GM19023 (cell line): ENCODE results near the gene OR2T2.
"Not testable (repeated sequence)": the region's sequence is repeated elsewhere in the genome, so short reads cannot be mapped to it uniquely, and the experiment has no call there.

ENCODE experiments used
- ATAC-seq: cut with Tn5 transposase; IDR thresholded peaks from one replicate; pipeline ENCODE4 v1.9.1; 2021; ENCODE audit warnings: mild to moderate bottlenecking, moderate library complexity; ENCODE audit not compliant: unreplicated experiment

Gene OR2T2

GRCh38 chr1:248445399-248445798 lies at the start of gene OR2T2:
Gene OR2T2 (plus strand): TSS chr1:248445637. CDS start chr1:248452798, 7,161 bp downstream.
- ATAC-seq = not testable (repeated sequence)

GRCh38 chr1:248402748-248403147 lies 42.7 kb upstream of the OR2T2 start, which contains the start of gene OR2T1:
Gene OR2T1 (plus strand): TSS chr1:248403048. CDS start chr1:248406148, 3,100 bp downstream.
- ATAC-seq = no peak

GRCh38 chr1:248404024-248404423 lies 41.4 kb upstream of the OR2T2 start:
- ATAC-seq = no peak

- no peak for ATAC-seq
Observed at GRCh38 chr1:248406721-248407692, 38.4 kb upstream of the OR2T2 start.

GRCh38 chr1:248416226-248416625 lies 29.2 kb upstream of the OR2T2 start:
- ATAC-seq = no peak

GRCh38 chr1:248417854-248418253 lies 27.6 kb upstream of the OR2T2 start:
- no peak for ATAC-seq

- ATAC-seq = no peak
Observed at GRCh38 chr1:248421384-248421783, 24.1 kb upstream of the OR2T2 start.

GRCh38 chr1:248427526-248428191 lies 17.8 kb upstream of the OR2T2 start:
- peak; percentile 74 for ATAC-seq

GRCh38 chr1:248428192-248428533 lies 17.3 kb upstream of the OR2T2 start:
- ATAC-seq = peak; percentile 95

- not testable (repeated sequence) for ATAC-seq
Observed at GRCh38 chr1:248431683-248432082, 13.8 kb upstream of the OR2T2 start.

- ATAC-seq = not testable (repeated sequence)
Observed at GRCh38 chr1:248432201-248432600, 13.2 kb upstream of the OR2T2 start.

- not testable (repeated sequence) for ATAC-seq
Observed at GRCh38 chr1:248433811-248434415, 11.5 kb upstream of the OR2T2 start.

GRCh38 chr1:248434913-248435312 lies 10.5 kb upstream of the OR2T2 start:
- ATAC-seq = not testable (repeated sequence)

- ATAC-seq = peak; percentile 51
Observed at GRCh38 chr1:248436303-248436702, 9.1 kb upstream of the OR2T2 start.

GRCh38 chr1:248438668-248439067 lies 6.8 kb upstream of the OR2T2 start:
- not testable (repeated sequence) for ATAC-seq

GRCh38 chr1:248439283-248439682 lies 6.2 kb upstream of the OR2T2 start:
- not testable (repeated sequence) for ATAC-seq

- not testable (repeated sequence) for ATAC-seq
Observed at GRCh38 chr1:248442500-248443277, 2.7 kb upstream of the OR2T2 start.

GRCh38 chr1:248444603-248445002 lies 834 bp upstream of the OR2T2 start:
- not testable (repeated sequence) for ATAC-seq

- peak; percentile 73 for ATAC-seq
Observed at GRCh38 chr1:248448409-248449074, 3.1 kb downstream of the OR2T2 start.
